SK-N-SH treated with all-trans-retinoic acid at 6 μM for 48 hours (cell line): ENCODE measurements around the gene POLH.

Experiments
- ATAC-seq: fragments of 200-7000 bp; cut with Tn5 transposase; 3 replicates; pipeline ENCODE4 v1.9.1; 2020; ENCODE audit warnings: mild to moderate bottlenecking, moderate library complexity
- ARNTL ChIP-seq: fragments of 450-650 bp; formaldehyde crosslinking; IDR thresholded peaks from 2 replicates; pipeline ENCODE4 v1.5.0; 2020; ENCODE audit warnings: low read depth, mild to moderate bottlenecking, moderate library complexity, borderline replicate concordance
- BACH2 ChIP-seq: fragments of 250-450 bp; sonication (Bioruptor Pico); IDR thresholded peaks from 2 replicates; pipeline ENCODE4 v1.9.0; 2021; ENCODE audit warnings: mild to moderate bottlenecking, borderline replicate concordance
- CSDC2 ChIP-seq: fragments of 250-450 bp; sonication (Bioruptor Pico); IDR thresholded peaks from 2 replicates; pipeline ENCODE4 v1.5.0; 2020; ENCODE audit warnings: mild to moderate bottlenecking, moderate library complexity
- ESRRG ChIP-seq: fragments of 250-450 bp; sonication (Bioruptor Pico); IDR thresholded peaks from 2 replicates; pipeline ENCODE4 v1.6.1; 2021; ENCODE audit warnings: mild to moderate bottlenecking
- GLIS3 ChIP-seq: fragments of 250-450 bp; sonication (Bioruptor Pico); IDR thresholded peaks from 2 replicates; pipeline ENCODE4 v1.5.0; 2020; ENCODE audit warnings: mild to moderate bottlenecking, moderate library complexity
- ISL1 ChIP-seq: fragments of 250-450 bp; sonication (Bioruptor Pico); IDR thresholded peaks from 2 replicates; pipeline ENCODE4 v2.1.2; 2022; ENCODE audit warnings: mild to moderate bottlenecking, moderate library complexity
- OSR1 ChIP-seq: fragments of 250-450 bp; sonication (Bioruptor Pico); IDR thresholded peaks from 2 replicates; pipeline ENCODE4 v1.8.0; 2022; ENCODE audit warnings: moderate library complexity, mild to moderate bottlenecking, inconsistent platforms
- PPARA ChIP-seq: fragments of 250-450 bp; sonication (Bioruptor Pico); IDR thresholded peaks from 2 replicates; pipeline ENCODE4 v1.5.0; 2020; ENCODE audit warnings: mild to moderate bottlenecking, borderline replicate concordance
- RARB ChIP-seq: fragments of 250-450 bp; sonication (Bioruptor Pico); IDR thresholded peaks from 2 replicates; pipeline ENCODE4 v1.8.0; 2021; ENCODE audit warnings: mild to moderate bottlenecking, moderate library complexity
- SNAI2 ChIP-seq: fragments of 250-450 bp; sonication (Bioruptor Pico); IDR thresholded peaks from 2 replicates; pipeline ENCODE4 v1.5.0; 2020; ENCODE audit warnings: mild to moderate bottlenecking, moderate library complexity
- TCF4 ChIP-seq: fragments of 250-450 bp; sonication (Bioruptor Pico); IDR thresholded peaks from 2 replicates; pipeline ENCODE4 v1.8.0; 2021; ENCODE audit warnings: mild to moderate bottlenecking, moderate library complexity, borderline replicate concordance
- TOX ChIP-seq: fragments of 250-450 bp; sonication (Bioruptor Pico); IDR thresholded peaks from 2 replicates; pipeline ENCODE4 v1.8.0; 2021; ENCODE audit warnings: mild to moderate bottlenecking, moderate library complexity, borderline replicate concordance
- ZC3H10 ChIP-seq: fragments of 250-450 bp; sonication (Bioruptor Pico); IDR thresholded peaks from 2 replicates; pipeline ENCODE4 v1.5.1; 2021; ENCODE audit warnings: mild to moderate bottlenecking, moderate library complexity
- ZFP3 ChIP-seq: fragments of 250-450 bp; sonication (Bioruptor Pico); IDR thresholded peaks from 2 replicates; pipeline ENCODE4 v1.5.0; 2020; ENCODE audit warnings: mild to moderate bottlenecking, moderate library complexity
- ZFP30 ChIP-seq: fragments of 450-650 bp; formaldehyde crosslinking; IDR thresholded peaks from 2 replicates; pipeline ENCODE4 v1.5.0; 2022; ENCODE audit warnings: mild to moderate bottlenecking, moderate library complexity
- ZNF70 ChIP-seq: fragments of 450-650 bp; formaldehyde crosslinking; IDR thresholded peaks from 2 replicates; pipeline ENCODE4 v1.5.0; 2020; ENCODE audit warnings: mild to moderate bottlenecking, moderate library complexity
- ZNF8 ChIP-seq: fragments of 450-650 bp; formaldehyde crosslinking; IDR thresholded peaks from 2 replicates; pipeline ENCODE4 v1.5.0; 2020; ENCODE audit warnings: mild to moderate bottlenecking, moderate library complexity
- TF ChIP-seq, protein P1 (sequence below): fragments of 250-450 bp; sonication (Bioruptor Pico); IDR thresholded peaks from 2 replicates; pipeline ENCODE4 v1.5.1; 2020; ENCODE audit warnings: low read depth, mild to moderate bottlenecking, moderate library complexity
- TF ChIP-seq, protein P2 (sequence below): fragments of 250-450 bp; sonication (Bioruptor Pico); IDR thresholded peaks from 2 replicates; pipeline ENCODE4 v1.5.1; 2021; ENCODE audit warnings: mild to moderate bottlenecking, moderate library complexity
- TF ChIP-seq, protein P3 (sequence below): fragments of 250-450 bp; sonication (Bioruptor Pico); IDR thresholded peaks from 2 replicates; pipeline ENCODE4 v1.8.0; 2020; ENCODE audit warnings: mild to moderate bottlenecking, moderate library complexity, borderline replicate concordance
- TF ChIP-seq, protein P4 (sequence below): fragments of 250-450 bp; sonication (Bioruptor Pico); IDR thresholded peaks from 2 replicates; pipeline ENCODE4 v1.5.0; 2020; ENCODE audit warnings: mild to moderate bottlenecking, moderate library complexity
- TF ChIP-seq, protein P5 (sequence below): fragments of 250-450 bp; sonication (Bioruptor Pico); IDR thresholded peaks from 2 replicates; pipeline ENCODE4 v1.8.0; 2021; ENCODE audit warnings: low read depth, mild to moderate bottlenecking, moderate library complexity, borderline replicate concordance

POLH gene

DNA sequence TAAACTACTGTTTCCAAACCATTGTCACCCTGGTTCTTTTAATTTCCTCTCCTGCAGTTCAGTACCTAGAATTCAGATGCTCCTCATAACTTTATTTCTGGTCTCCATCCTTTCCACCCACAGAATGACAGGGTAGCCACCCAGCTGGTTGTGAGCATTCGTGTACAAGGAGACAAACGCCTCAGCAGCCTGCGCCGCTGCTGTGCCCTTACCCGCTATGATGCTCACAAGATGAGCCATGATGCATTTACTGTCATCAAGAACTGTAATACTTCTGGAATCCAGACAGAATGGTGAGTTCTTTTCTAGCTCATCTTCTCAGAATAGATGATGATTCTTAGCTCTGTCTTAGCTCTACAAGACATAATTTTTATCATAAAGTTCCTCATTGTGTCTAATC, 34.4 kb downstream of the POLH start:
- ATAC-seq: no peak

DNA sequence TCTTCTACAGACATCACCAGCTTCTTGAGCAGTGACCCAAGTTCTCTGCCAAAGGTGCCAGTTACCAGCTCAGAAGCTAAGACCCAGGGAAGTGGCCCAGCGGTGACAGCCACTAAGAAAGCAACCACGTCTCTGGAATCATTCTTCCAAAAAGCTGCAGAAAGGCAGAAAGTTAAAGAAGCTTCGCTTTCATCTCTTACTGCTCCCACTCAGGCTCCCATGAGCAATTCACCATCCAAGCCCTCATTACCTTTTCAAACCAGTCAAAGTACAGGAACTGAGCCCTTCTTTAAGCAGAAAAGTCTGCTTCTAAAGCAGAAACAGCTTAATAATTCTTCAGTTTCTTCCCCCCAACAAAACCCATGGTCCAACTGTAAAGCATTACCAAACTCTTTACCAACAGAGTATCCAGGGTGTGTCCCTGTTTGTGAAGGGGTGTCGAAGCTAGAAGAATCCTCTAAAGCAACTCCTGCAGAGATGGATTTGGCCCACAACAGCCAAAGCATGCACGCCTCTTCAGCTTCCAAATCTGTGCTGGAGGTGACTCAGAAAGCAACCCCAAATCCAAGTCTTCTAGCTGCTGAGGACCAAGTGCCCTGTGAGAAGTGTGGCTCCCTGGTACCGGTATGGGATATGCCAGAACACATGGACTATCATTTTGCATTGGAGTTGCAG, 37.9 kb downstream of the POLH start:
- ATAC-seq: no peak
- TF ChIP-seq ZFP3 (no peak), RARB (CRISPR knock-in tag) (no peak), GLIS3 (CRISPR knock-in tag) (no peak), ESRRG (CRISPR knock-in tag) (no peak), ZNF70 (CRISPR knock-in tag) (no peak), PPARA (no peak)

More for the DNA sequence above, 34.4 kb downstream of the POLH start:
- no peak for TF ChIP-seq ISL1 (CRISPR knock-in tag)
- TF ChIP-seq ARNTL: no peak
- no peak for TF ChIP-seq ZFP3
- TF ChIP-seq ESRRG (CRISPR knock-in tag): no peak
- TF ChIP-seq ZC3H10 (CRISPR knock-in tag): no peak
- no peak for TF ChIP-seq TCF4
- TF ChIP-seq, all 23 proteins: peak for 0

DNA sequence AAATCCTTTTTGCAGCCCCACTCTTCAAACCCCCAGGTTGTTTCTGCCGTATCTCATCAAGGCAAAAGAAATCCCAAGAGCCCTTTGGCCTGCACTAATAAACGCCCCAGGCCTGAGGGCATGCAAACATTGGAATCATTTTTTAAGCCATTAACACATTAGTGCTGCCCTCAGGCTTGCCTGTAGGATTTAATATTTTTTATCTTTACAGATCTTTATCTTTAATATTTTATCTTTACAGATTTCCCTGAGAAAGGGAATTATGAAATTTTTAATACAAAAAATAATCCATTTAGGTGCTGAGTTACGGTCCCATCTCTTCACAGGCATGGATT, 38.4 kb downstream of the POLH start:
- no peak for ATAC-seq
- TF ChIP-seq GLIS3 (CRISPR knock-in tag) (no peak), TCF4 (no peak), OSR1 (CRISPR knock-in tag) (no peak), ZFP3 (no peak), ESRRG (CRISPR knock-in tag) (no peak), ZNF8 (CRISPR knock-in tag) (no peak), CSDC2 (CRISPR knock-in tag) (no peak), ZFP30 (no peak), ZNF70 (CRISPR knock-in tag) (no peak)
- TF ChIP-seq, protein P1, sequence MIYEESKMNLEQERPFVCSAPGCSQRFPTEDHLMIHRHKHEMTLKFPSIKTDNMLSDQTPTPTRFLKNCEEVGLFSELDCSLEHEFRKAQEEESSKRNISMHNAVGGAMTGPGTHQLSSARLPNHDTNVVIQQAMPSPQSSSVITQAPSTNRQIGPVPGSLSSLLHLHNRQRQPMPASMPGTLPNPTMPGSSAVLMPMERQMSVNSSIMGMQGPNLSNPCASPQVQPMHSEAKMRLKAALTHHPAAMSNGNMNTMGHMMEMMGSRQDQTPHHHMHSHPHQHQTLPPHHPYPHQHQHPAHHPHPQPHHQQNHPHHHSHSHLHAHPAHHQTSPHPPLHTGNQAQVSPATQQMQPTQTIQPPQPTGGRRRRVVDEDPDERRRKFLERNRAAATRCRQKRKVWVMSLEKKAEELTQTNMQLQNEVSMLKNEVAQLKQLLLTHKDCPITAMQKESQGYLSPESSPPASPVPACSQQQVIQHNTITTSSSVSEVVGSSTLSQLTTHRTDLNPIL (CRISPR knock-in tag): no peak
- TF ChIP-seq, protein P2, sequence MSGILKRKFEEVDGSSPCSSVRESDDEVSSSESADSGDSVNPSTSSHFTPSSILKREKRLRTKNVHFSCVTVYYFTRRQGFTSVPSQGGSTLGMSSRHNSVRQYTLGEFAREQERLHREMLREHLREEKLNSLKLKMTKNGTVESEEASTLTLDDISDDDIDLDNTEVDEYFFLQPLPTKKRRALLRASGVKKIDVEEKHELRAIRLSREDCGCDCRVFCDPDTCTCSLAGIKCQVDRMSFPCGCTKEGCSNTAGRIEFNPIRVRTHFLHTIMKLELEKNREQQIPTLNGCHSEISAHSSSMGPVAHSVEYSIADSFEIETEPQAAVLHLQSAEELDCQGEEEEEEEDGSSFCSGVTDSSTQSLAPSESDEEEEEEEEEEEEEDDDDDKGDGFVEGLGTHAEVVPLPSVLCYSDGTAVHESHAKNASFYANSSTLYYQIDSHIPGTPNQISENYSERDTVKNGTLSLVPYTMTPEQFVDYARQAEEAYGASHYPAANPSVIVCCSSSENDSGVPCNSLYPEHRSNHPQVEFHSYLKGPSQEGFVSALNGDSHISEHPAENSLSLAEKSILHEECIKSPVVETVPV: no peak

DNA sequence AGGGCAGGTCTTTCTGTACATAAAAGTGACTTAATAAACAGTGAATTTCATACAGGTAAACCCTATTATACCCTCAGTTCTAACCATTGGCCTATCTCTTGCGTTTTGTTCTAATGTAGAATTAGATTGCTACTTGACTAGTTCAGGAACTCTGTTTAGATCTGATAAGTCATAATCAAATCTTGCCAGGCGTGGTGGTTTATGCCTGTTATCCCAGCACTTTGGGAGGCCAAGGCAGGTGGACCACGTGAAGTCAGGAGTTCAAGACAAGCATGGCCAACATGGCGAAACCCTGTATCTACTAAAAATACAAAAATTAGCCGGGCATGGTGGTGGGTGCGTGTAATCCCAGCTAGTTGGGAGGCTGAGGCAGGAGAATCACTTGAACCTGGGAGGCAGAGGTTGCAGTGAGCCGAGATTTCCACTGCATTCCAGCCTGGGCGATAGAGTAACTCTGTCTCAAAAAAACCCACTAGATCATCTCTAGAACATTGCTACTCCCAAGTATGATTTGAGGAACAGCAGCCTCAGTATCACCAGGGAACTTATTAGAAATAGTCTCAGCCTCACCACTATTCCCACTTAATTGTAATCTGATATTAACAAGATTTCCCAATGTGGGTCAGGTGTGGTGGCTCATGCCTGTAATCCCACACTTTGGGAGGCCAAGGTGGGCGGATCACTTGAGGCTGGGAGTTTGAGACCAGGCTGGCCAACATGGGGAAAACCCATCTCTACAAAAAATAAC, 40.9 kb downstream of the POLH start:
- ATAC-seq: no peak
- TF ChIP-seq ZC3H10 (CRISPR knock-in tag): no peak
- TF ChIP-seq ZFP3: no peak
- TF ChIP-seq CSDC2 (CRISPR knock-in tag): no peak
- no peak for TF ChIP-seq ISL1 (CRISPR knock-in tag)
- TF ChIP-seq, protein P1 (CRISPR knock-in tag): no peak
- TF ChIP-seq, protein P3, sequence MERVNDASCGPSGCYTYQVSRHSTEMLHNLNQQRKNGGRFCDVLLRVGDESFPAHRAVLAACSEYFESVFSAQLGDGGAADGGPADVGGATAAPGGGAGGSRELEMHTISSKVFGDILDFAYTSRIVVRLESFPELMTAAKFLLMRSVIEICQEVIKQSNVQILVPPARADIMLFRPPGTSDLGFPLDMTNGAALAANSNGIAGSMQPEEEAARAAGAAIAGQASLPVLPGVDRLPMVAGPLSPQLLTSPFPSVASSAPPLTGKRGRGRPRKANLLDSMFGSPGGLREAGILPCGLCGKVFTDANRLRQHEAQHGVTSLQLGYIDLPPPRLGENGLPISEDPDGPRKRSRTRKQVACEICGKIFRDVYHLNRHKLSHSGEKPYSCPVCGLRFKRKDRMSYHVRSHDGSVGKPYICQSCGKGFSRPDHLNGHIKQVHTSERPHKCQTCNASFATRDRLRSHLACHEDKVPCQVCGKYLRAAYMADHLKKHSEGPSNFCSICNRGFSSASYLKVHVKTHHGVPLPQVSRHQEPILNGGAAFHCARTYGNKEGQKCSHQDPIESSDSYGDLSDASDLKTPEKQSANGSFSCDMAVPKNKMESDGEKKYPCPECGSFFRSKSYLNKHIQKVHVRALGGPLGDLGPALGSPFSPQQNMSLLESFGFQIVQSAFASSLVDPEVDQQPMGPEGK (CRISPR knock-in tag): no peak
- no peak for TF ChIP-seq ARNTL
- TF ChIP-seq BACH2: no peak
- TF ChIP-seq OSR1 (CRISPR knock-in tag): no peak
- no peak for TF ChIP-seq ZNF8 (CRISPR knock-in tag)
- TF ChIP-seq, protein P4, sequence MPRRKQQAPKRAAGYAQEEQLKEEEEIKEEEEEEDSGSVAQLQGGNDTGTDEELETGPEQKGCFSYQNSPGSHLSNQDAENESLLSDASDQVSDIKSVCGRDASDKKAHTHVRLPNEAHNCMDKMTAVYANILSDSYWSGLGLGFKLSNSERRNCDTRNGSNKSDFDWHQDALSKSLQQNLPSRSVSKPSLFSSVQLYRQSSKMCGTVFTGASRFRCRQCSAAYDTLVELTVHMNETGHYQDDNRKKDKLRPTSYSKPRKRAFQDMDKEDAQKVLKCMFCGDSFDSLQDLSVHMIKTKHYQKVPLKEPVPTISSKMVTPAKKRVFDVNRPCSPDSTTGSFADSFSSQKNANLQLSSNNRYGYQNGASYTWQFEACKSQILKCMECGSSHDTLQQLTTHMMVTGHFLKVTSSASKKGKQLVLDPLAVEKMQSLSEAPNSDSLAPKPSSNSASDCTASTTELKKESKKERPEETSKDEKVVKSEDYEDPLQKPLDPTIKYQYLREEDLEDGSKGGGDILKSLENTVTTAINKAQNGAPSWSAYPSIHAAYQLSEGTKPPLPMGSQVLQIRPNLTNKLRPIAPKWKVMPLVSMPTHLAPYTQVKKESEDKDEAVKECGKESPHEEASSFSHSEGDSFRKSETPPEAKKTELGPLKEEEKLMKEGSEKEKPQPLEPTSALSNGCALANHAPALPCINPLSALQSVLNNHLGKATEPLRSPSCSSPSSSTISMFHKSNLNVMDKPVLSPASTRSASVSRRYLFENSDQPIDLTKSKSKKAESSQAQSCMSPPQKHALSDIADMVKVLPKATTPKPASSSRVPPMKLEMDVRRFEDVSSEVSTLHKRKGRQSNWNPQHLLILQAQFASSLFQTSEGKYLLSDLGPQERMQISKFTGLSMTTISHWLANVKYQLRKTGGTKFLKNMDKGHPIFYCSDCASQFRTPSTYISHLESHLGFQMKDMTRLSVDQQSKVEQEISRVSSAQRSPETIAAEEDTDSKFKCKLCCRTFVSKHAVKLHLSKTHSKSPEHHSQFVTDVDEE: no peak
- no peak for TF ChIP-seq SNAI2 (CRISPR knock-in tag)
- TF ChIP-seq ZNF70 (CRISPR knock-in tag): no peak
- no peak for TF ChIP-seq ZFP30
- TF ChIP-seq TOX (CRISPR knock-in tag): no peak
- TF ChIP-seq GLIS3 (CRISPR knock-in tag): no peak
- TF ChIP-seq, protein P5, sequence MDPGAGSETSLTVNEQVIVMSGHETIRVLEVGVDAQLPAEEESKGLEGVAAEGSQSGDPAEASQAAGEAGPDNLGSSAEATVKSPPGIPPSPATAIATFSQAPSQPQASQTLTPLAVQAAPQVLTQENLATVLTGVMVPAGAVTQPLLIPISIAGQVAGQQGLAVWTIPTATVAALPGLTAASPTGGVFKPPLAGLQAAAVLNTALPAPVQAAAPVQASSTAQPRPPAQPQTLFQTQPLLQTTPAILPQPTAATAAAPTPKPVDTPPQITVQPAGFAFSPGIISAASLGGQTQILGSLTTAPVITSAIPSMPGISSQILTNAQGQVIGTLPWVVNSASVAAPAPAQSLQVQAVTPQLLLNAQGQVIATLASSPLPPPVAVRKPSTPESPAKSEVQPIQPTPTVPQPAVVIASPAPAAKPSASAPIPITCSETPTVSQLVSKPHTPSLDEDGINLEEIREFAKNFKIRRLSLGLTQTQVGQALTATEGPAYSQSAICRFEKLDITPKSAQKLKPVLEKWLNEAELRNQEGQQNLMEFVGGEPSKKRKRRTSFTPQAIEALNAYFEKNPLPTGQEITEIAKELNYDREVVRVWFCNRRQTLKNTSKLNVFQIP (CRISPR knock-in tag): no peak
- TF ChIP-seq TCF4: no peak
